Kidney glomerular epithelial cell (primary cell): ENCODE results near the gene PLIN3.
"Not testable (repeated sequence)": the region's sequence is repeated elsewhere in the genome, so short reads cannot be mapped to it uniquely, and the experiment has no call there.

Source experiments
- DNase-seq: peaks from one replicate; lab custom pipeline; 2025; lab: John Stamatoyannopoulos, UW

PLIN3 gene

DNA sequence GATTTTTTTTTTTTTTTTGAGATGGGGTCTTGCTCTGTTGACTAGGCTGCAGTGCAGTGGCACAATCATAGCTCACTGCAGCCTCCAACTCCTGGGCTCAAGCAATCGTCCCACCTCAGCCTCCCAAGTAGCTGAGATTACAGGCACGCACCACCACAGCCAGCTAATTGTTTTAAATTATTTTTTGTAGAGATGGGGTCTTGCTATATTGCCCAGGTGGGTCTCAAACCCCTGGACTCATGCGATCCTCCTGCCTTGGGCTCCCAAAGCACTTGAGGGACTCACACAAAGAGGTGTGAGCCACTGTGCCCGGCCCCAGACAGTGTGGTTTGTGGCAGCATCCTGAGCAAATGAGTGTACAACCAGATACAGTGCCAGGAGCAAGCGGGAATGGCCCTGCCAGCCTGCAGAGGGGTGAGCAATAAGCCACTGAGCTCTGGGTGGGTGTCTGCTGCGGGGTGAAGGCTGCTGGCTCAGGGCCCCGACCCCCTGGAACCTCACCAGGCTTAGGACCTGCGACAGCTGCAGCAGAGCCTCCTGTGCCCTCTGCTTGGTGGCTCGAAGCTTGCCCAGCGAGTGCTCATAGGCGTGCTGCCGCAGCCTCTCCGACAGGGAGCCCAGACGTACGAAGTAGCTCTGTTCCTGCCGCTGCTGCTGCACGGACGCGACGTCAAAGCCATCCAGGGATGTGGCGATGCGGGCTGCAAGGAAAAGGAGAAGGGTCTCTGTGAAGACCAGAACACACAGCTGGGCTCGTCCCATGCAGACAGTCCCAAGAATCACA is 20.1 kb downstream of the PLIN3 start:
- no peak for DNase-seq

DNA sequence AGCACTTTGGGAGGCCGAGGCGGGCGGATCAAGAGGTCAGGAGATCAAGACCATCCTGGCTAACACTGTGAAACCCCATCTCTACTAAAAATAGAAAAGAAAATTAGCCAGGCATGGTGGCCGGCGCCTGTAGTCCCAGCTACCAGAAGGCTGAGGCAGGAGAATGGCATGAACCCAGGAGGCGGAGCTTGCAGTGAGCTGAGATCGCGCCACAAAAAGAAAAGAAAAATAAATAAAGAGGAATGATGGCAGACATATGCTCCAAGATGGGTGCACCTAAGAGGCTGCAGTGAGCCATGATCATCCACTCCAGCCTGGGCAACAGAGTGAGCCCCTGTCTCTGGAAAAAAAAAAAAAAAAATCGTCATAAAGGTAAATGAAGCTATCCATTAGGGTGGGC is 21.5 kb downstream of the PLIN3 start:
- DNase-seq = peak; percentile 35

DNA sequence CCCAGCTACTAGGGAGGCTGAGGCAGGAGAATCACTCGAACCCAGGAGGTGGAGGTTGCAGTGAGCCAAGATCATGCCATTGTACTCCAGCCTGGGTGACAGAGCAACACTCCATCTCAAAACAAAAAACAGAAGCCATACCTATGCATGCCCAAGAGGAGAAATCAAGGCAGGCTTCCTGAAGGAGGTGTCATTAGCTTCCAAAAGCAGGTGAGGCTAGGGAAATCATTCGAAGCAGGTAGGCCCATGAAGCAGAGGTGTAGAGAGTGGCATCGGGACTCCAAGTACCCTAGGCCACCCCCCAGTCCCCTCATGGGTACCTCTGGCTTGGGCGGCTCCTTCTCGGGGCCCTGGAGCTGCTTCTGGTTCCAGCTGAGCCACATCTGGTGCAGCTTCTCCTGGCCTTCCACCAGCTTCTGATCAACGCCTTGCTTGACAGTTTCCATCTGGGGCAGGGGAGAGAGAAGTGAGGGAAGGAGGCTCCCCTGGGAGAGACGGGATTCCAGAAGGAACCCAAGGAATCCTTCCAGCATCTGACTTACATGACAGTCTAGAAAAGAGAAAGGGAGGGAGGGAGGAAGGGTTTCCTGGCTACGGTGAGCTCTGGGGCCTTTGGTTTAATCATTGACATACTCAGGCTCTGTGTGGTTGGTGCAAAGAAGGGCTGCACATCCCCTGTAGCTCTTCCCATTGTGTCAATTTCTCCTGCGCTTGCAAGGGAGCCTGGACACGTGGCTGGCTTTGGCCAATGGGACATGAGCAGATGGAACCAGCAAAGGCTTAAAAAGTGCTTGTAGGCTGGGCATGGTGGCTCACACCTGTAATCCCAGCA is 22.9 kb downstream of the PLIN3 start:
- peak; percentile 82 for DNase-seq

DNA sequence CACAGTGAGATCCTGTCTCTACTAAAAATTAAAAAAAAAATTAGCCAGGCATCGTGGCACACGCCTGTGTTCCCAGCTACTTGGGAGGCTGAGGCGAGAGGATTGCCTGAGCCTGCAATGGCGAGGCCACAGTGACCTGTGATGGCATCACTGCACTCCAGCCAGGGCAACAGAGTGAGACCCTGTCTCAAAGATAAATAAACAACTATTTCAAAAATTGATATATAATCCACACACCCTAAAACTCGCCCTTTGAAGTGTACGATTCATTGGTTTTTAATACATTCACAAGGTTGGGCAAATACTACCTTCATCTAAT is 23.9 kb downstream of the PLIN3 start:
- DNase-seq = no peak

DNA sequence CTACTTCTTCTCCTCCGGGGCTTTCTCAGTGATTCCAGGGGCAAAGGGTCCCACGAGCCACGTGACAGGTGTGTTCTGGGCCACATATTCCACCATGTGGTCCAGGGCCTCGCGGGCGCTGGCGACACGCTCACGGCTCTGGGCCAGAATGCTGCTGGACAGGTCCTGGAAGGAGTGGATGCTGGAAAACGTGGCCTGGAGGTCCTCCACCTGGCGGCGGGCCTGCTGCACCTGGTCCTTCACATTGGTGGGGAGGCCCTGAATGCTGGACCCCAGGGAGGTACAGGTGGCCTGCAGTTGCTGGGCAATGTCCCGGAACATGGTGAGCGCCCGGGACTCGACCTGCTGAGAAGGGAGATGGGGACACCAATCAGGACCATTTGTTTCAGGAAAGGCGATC is 28.3 kb downstream of the PLIN3 start:
- DNase-seq = no peak

DNA sequence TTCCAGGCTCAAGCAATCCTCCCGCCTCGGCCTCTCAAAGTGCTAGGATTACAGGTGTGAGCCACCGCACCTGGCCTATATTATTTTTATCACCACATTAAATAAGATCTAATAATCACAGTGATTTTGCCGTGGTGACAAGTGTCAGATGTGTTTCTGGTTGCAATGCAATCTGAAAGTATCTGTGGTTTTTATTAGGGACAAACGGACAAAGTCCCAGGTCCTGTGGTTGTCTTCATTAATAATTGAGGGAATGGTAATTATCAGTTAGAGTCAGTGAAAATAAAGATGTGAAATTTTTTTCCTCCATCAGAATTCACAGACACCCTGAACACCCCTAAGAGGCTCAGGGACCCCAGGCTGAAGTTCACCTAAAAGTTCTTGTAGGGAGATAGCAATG is 34.7 kb downstream of the PLIN3 start:
- DNase-seq = no peak

DNA sequence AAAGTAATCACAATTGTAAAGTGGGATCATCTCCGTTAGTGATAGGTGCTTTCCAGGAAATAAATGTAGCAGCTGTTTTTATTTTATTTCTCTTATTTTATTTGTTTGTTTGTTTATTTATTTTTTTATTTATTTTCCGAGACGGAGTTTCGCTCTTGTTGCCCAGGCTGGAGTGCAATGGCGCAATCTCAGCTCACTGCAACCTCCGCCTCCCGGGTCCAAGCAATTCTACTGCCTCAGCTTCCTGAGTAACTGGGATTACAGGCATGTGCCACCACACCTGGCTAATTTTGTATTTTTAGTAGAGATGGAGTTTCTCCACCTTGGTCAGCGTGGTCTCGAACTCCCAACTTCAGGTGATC is 35.5 kb downstream of the PLIN3 start:
- not testable (repeated sequence) for DNase-seq

DNA sequence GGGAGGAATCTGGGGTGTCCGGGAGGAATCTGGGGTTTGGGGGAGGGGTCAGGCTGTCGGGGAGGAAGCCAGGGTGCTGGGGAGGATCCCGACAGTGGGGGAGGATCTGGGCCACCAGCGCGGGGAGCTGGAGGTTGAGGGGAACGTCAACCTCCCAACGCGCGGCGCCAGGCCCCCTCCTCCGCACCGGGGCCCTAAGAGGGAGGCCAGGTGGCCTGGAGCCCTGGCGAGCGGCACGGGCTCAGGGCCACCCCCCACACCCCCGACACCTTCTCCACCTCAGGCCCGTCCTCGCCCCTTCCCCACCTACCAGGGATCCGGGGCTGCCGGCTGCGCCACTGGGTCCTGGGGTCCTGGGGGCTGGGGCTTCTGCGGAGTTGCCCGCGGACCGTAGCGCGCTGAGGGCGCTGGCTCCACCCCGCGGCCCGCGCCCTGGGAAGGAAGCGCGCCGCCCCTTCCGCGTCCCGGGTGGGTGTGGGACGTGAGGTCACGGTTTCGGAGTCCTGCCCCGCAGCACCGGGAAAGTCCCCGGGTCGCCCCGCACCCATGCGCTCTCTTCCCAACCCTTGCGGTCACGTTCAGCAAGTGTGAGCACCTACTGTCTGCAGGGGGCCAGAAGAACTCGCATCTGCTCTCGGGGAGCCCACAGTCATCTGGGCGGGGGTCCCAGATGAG is 36.0 kb downstream of the PLIN3 start, which contains the start of gene TICAM1:
TSS of gene TICAM1 (minus strand) at position 409 of the 675 bp plus-strand sequence. CDS start 13,335 bp downstream, outside the sequence.
- peak; percentile 61 for DNase-seq

DNA sequence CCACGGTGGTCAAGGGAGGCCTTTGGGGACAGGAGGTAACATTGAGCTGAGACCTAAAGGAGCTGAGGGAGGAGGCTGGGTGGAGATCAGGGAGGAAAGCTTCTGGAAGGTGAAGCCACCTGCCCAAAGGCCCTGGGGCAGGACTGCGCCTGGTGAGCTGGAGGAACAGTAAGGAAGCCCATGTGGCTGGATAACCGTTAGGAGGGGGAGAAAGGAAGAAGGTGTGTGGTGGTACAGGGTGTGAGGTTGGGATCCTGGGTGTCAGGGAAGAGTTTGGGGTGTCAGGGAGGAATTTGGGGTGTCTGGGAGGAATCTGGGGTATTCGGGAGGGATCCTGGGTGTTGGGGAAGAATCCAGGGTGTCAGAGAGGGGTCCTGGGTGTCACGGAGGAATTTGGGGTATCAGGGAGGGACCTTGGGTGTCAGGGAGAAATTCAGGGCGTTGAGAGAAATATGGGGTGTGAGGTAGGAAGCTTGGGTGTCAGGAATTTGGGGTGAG is 36.6 kb downstream of the PLIN3 start:
- DNase-seq = no peak

DNA sequence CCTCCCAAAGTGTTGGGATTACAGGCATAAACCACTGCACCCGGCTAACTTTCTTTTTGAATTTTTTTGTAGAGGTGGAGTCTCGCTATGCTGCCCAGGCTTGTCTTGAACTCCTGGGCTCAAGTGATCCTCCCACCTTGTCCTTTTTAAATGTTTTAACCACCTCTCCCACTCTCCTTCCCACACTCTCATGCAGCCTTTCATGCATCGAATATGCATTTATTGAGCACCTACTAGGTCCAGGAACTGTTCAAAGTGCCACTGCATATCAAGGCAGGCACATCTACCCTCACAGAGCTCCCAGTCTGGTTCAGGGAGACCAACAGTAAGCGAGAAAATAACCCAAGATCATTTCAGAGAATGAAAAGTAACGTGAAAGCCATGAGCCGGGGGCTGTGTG is 37.1 kb downstream of the PLIN3 start:
- DNase-seq = no peak

DNA sequence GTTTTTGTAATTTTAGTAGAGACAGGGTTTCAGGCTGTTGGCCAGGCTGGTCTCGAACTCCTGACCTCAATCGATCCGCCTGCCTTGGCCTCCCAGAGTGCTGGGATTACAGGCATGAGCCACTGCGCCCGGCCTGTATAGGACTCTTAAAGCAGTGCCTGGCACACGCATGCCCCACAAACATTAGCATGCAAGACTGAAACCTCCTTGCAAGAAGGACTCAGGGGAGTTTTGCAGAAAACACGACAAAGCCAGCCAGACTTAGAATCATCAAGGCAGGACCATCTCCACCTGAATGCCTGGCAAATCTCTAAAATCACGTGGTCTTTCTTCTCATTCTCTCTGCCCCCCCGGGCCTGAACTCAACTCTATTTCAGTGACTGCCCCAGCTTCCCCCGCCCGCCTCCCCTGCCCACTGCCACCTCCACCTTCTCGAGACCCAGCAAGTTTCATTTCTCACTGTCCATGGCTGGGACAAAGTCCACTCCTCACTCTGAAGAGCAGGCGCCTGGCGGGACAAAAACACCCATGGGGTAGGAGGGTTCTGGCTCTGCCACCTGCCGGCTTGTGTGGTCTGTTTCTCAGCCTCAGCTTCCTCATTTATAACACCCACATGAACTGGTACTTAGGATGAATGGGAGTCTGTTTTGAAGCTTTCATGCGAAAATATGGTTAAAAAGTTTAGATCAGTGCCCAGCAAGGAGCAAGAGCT is 38.3 kb downstream of the PLIN3 start:
- DNase-seq = no peak

DNA sequence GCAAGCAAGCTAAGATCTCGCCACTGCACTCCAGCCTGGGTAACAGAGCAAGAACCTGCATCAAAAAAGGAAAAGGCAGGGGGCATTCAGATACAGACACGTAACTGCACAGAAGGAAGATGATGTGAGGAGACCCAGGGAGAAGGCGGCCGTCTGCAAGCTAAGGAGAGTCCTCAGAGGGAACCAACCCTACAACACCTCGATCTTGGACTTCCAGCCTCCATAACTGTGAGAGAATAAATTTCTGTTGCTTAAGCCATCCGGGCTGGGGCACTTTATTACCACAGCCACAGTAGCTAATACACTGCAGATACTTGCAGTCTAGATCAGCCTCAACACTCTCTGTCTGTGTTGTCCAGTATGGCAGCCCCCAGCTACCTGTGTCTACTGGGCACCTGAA is 43.9 kb downstream of the PLIN3 start:
- no peak for DNase-seq

DNA sequence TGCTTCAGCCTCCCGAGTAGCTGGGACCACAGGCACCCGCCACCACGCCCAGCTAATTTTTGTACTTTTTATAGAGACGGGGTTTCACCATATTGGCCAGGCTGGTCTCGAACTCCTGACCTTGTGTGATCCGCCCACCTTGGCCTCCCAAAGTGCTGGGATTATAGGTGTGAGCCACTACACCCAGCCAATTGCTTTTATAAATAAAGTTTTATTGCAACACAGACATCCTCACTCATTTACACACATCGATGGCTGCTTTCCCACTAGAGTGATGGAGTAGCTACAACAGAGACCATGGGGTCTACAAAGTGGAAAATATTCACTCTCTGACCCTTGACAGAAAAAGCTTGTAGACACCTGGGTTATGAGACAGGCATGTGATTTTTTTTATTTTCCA is 45.1 kb downstream of the PLIN3 start:
- DNase-seq = not testable (repeated sequence)

DNA sequence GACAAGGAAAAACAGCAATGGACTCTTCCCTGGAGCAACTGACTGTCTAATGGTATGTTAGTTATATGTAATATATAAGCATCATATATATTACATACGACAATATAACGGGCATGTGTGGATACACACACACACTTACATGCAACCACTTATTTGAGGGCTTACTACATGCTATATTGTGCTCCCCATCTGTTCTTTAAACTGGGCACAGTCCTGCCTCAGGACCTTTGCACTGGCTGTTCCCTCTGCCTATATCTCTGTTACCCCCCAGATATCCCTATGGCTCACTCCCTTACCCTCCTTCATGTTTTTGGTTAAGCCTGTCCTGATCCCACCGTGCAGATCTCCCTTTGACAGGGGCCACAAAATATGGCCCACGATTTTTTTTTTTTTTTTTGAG is 46.2 kb downstream of the PLIN3 start:
- no peak for DNase-seq

DNA sequence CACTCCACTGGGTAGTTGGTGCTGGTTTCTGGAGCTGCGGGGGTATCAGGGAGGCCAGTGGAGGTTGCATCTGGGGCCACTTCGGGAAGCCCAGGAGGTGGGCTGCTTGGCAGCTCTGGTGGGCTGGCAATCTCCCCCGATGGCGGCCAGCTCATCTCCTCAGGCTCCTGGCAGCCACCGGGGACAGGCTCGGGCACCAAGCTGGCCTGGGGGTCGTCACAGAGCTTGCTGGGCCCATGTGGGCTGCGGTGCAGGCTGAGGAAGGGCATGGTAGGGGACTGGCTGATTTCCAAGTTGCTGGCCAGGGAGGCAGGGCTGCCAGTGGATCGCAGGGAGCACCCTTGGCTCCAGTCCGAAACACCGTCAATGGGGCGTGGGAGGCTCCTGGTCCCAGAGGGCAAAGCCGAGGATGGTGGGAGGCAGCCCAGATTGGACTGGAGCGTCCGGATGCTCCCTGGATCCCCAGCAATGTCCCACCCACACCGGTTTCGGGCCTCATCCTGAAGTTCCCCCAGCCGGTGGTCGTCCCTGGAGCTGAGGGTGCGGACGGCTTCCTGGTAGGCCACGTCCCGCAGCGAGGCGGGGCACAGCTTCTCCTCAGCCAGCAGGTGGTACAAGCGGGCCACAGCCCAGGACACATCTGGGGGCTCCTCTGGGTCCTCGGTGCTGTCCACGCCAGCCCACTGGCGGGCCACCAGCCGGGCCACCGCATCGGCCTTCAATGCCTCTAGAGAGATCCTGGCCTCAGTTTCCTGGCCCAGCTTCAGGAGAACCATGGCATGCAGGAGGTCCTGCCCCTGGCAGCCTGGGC is 49.8 kb downstream of the PLIN3 start:
- no peak for DNase-seq

DNA sequence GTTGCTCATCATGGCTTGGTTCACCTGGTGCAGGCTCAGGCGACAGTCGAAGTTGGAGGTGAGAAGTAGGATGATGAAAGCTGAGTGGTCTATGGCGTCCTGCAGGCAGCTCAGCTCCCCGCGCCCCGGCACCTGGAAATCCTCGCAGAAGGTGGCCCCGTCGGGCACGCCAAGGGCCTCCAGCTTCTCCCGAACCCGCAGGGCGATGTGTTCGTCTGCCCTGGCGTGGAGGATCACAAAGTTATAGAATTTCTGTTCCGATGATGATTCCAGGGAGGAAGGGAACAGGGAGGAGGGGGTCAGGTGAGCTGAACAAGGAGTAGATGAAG is 50.6 kb downstream of the PLIN3 start:
- DNase-seq = no peak

DNA sequence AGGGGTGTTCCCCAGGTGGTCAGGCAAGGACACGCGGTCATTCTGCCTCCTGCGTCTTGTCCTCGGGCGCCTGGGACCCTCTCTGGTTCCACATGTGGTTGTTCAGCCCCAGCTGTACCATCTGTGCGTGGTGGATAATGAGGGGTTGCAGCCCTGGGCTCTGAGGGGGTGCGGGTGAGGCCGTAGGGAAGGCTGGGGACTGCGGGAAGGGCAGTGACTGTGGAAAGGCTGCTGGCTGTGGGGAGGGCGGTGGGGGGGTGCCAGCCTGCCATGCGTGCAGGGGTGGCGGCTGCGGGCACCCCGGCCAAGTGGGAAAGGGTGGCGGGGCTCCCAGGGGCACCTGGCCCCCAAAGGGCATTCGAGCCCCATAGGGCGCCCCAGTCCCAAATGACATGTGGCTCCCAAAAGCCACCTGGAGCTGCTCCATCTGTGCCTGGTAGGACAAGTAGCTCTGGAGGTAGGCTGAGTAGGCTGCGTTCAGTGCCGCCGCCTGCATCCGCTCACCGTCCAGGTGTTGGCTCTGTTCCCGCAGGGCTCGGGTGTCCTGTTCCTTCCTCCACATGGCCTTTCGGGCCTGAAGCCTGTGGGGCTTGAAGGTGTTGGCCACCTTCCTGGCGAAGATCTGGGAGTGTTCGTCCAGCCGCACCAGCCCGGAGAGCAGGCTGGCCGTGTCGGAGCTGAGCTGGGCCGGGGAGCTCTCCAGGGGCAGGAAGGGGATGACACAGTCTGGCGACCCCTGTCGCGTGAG is 51.1 kb downstream of the PLIN3 start:
- no peak for DNase-seq

DNA sequence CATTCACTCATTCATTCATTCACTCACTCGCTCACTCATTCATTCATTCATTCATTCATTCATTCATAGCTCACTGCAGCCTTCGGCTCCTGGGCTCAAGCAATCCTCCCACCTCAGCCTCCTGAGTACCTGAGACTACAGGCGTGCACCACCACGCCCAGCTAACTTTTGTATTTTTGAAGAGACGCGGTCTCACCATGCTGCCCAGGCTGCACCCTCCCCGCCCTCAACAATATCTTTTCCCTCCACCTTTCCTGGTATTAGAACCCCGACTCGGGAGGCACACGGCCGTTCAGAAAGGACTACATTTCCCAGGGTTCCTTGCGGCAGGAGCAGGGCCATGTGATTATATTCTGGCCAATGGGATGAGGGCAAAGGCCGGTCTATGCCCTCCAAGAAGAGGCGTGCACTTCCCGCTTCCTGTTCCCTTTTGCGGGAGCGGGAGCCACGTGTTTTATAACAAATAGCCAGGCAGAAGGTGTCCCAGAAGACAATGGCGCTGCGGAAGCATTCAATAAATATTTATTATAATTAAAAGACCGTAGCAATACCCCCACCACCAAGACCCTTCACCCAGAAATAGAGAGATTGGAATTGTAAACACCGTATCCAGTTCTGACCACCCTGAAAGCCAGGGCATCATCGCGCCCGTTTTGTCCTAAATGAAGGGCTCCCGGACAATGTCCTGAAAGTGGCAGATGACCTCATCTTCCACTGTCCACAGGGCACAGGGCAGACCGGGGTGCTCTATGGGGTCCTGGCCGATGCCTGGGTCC is 51.9 kb downstream of the PLIN3 start:
- DNase-seq = peak; percentile 58

DNA sequence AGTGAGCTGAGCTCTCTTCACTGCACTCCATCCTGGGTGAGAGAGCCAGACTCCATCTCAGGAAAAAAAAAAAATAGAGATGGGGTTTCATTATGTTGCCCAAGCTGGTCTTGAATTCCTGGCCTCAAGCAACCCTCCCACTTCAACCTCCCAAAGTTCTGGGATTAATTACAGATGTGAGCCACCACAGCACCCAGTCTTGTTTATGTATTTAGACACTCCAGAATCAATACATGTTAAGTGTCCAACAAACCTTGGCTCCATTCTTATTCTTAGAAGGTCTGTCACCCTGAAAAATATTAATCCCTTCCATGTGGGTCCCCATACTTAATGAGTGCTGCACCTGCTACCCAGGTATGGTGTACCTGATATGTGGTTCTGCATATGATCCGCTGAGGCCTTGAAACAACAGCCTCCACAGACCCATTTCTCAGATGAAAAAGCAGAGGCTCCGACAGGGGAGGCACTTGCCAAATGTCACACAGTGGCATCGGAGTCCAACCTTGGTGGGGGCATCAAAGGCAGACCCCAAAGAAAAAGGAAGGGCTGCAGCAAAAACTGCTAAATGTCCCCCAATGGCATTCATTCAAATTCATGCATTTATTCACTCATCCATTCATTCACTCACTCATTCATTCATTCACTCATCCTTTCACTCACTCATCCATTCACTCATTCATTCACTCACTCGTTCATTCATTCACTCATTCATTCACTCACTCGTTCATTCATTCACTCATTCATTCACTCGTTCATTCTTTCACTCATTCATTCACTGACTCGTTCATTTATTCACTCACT is 52.6 kb downstream of the PLIN3 start:
- no peak for DNase-seq
